GM23338 (cell line): Measurements from ENCODE around the gene DOCK3.

ENCODE experiments used
- CTCF ChIP-seq, 2 experiments: fragments of 200-600 bp in 1 of 2; sonication (generic) in 1 of 2; conservative IDR thresholded peaks; 2 replicates each; pipeline versions ENCODE4 v1.5.1 to v1.6.1; 2016 to 2017; ENCODE audit warnings: antibody characterized with exemption in 2 of 2, low read depth in 2 of 2, mild to moderate bottlenecking in 2 of 2, moderate library complexity in 1 of 2
- POLR2AphosphoS5 ChIP-seq: IDR thresholded peaks from 2 replicates; pipeline ENCODE4 v1.6.1; 2016; ENCODE audit warnings: antibody characterized with exemption, low read depth

DNA sequence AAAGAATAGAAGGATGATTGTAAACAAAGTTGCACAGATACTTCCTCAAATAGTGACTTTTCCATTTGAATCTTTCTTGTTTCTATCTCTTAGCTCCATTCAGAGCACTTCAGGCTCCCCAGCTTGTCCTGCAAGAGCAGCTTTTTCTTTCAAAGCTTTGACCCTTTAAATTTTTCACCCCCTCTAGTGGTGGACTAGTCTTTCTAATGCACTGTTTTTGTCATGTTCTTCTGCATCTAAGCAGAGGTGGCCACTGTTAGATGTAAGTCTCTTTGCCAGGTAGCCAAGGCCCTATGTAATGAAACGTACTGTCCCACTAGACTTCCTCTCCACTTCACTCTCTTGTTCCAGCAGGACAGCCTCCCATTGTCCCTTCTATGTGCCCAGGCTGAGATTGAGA is 636.3 kb downstream of the DOCK3 start:
- TF ChIP-seq CTCF (conservative IDR thresholded peaks at IDR 0.05; ENCODE audit: low read depth in 2 of 2) = peak; percentile 47 to 53
- TF ChIP-seq POLR2AphosphoS5 = no peak
